Karpas-422 (cell line): ENCODE measurements around the gene FGF23. TPM values are rescaled to one million over a fixed set of nuclear protein-coding genes. Genes with fewer than 3 reads are reported as not detected.
A peak's percentile ranks its signal among the peaks of the same experiment; 100 is the strongest.

Source experiments
- DNase-seq: peaks from one replicate; pipeline ENCODE4 v3.0.0-alpha.2; 2015
- H2AFZ ChIP-seq: fragments of 200-600 bp; sonication (generic); 2 replicates; pipeline ENCODE4 v1.6.1; 2014; ENCODE audit warnings: antibody characterized with exemption, low read length, mixed read lengths
- H3K27ac ChIP-seq: fragments of 200-600 bp; sonication (generic); 2 replicates; pipeline ENCODE4 v1.5.1; 2014; ENCODE audit warnings: mild to moderate bottlenecking, low read length, moderate library complexity
- H3K27me3 ChIP-seq: fragments of 200-600 bp; sonication (generic); 2 replicates; pipeline ENCODE4 v1.6.1; 2014; ENCODE audit warnings: low read length, mixed read lengths
- H3K36me3 ChIP-seq: fragments of 200-600 bp; sonication (generic); 2 replicates; pipeline ENCODE4 v1.6.1; 2014; ENCODE audit warnings: low read length, mixed read lengths; ENCODE audit not compliant: insufficient read depth
- H3K4me1 ChIP-seq: fragments of 200-600 bp; sonication (generic); 2 replicates; pipeline ENCODE4 v1.6.1; 2014; ENCODE audit warnings: mild to moderate bottlenecking, low read length, mixed read lengths
- H3K4me2 ChIP-seq: fragments of 200-600 bp; sonication (generic); 2 replicates; pipeline ENCODE4 v1.6.1; 2014; ENCODE audit warnings: low read length, low read depth, mild to moderate bottlenecking; ENCODE audit not compliant: poor library complexity, severe bottlenecking
- H3K4me3 ChIP-seq: fragments of 200-600 bp; sonication (generic); 2 replicates; pipeline ENCODE4 v1.5.1; 2014; ENCODE audit warnings: mild to moderate bottlenecking, antibody characterized with exemption, low read length, mixed read lengths
- H3K79me2 ChIP-seq: fragments of 200-600 bp; sonication (generic); 2 replicates; pipeline ENCODE4 v1.6.1; 2014; ENCODE audit warnings: mild to moderate bottlenecking, low read length, mixed read lengths
- H3K9ac ChIP-seq: fragments of 200-600 bp; sonication (generic); 2 replicates; pipeline ENCODE4 v1.6.0; 2014; ENCODE audit warnings: low read length
- H3K9me2 ChIP-seq: fragments of 200-600 bp; sonication (generic), shearing (Covaris generic); replicated peaks from 2 replicates; pipeline ENCODE4 v1.6.0; 2014; ENCODE audit warnings: mild to moderate bottlenecking, low read length, moderate library complexity; ENCODE audit not compliant: insufficient read depth
- H3K9me3 ChIP-seq: fragments of 300-700, 200-600 bp; sonication (generic); 2 replicates; pipeline ENCODE4 v1.6.1; 2014; ENCODE audit warnings: low read length, mixed read lengths
- H4K20me1 ChIP-seq: fragments of 200-600 bp; sonication (generic); 2 replicates; pipeline ENCODE4 v1.6.1; 2014; ENCODE audit warnings: mild to moderate bottlenecking, antibody characterized with exemption, low read length, low read depth; ENCODE audit not compliant: insufficient read depth
- total RNA-seq: library from RNA; depleted of rRNA; stranded (reverse); fragments of >200 nt; shearing (Covaris generic); gene quantifications from 2 replicates; pipeline ENCODE4 v1.2.3, GENCODE V29; 2014; ENCODE audit warnings: low replicate concordance

FGF23 gene
- total RNA-seq, 1 experiment from 2014 or later: not detected

- H3K9ac ChIP-seq: no peak overlapping the region
- H3K9me2 ChIP-seq: no peaks in the 10 kb centered on the region
- no peaks in the 10 kb centered on the region for H3K9me3 ChIP-seq
- H3K4me3 ChIP-seq: no peak overlapping the region
- H3K79me2 ChIP-seq: no peaks in the 10 kb centered on the region
- peaks cover 25% of the 10 kb centered on the region; the same call in 1 of the 2 replicates for H3K36me3 ChIP-seq
- peak; percentile 64 for DNase-seq
- H2AFZ ChIP-seq: no peak overlapping the region
- peaks cover 3% of the 10 kb centered on the region; the same call in 1 of the 2 replicates for H3K4me1 ChIP-seq
- no peaks in the 10 kb centered on the region for H4K20me1 ChIP-seq
- no peak overlapping the region for H3K4me2 ChIP-seq
- no peak overlapping the region for H3K27ac ChIP-seq
- H3K27me3 ChIP-seq: no peaks in the 10 kb centered on the region
Observed at GRCh38 chr12:4353785-4354208, 25.7 kb downstream of the FGF23 start.

GRCh38 chr12:4346931-4347330, 32.6 kb downstream of the FGF23 start:
- Histone ChIP-seq H3K4me3 (no peak overlapping the region), H3K4me2 (no peak overlapping the region), H3K9ac (no peak overlapping the region), H3K27me3 (no peaks in the 10 kb centered on the region), H3K27ac (no peak overlapping the region), H3K9me3 (no peaks in the 10 kb centered on the region), H3K79me2 (no peaks in the 10 kb centered on the region), H3K36me3 (peaks cover 14% of the 10 kb centered on the region; the same call in 1 of the 2 replicates), H3K4me1 (no peaks in the 10 kb centered on the region), H4K20me1 (no peaks in the 10 kb centered on the region), H3K9me2 (no peaks in the 10 kb centered on the region), H2AFZ (no peak overlapping the region)
- no peak for DNase-seq

DNA sequence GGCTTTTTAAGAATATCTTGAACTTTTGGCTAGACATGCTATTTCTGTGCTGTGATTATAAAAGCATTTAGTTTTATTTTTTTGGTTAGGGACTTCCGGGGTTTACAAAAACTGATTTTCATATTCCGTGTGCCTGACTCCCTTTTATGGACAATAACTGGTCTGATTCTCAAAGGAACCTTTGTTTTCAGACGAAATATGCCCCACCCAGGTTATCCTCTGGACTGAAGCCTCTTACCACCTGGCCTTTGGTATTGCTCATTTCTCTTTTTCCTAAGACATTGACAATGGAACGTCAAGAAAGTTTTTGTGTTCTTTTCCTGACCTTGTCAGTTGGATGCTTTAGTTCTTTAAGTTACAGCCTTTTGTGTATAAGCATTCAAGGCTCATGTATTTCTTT, 47.7 kb downstream of the FGF23 start:
- no peak overlapping the region for H3K4me2 ChIP-seq
- DNase-seq: no peak
- H3K36me3 ChIP-seq: peaks cover 48% of the 10 kb centered on the region
- H3K9me2 ChIP-seq: no peaks in the 10 kb centered on the region
- H3K4me3 ChIP-seq: no peak overlapping the region
- H3K27ac ChIP-seq: no peak overlapping the region
- no peak overlapping the region for H2AFZ ChIP-seq
- no peak overlapping the region for H3K9ac ChIP-seq
- H4K20me1 ChIP-seq: peaks cover 15% of the 10 kb centered on the region; the same call in 1 of the 2 replicates
- H3K79me2 ChIP-seq: peaks cover 86% of the 10 kb centered on the region
- peaks cover 26% of the 10 kb centered on the region for H3K4me1 ChIP-seq
- no peaks in the 10 kb centered on the region for H3K9me3 ChIP-seq
- no peaks in the 10 kb centered on the region for H3K27me3 ChIP-seq

GRCh38 chr12:4331221-4331620, 48.3 kb downstream of the FGF23 start:
- peaks cover 26% of the 10 kb centered on the region for H3K4me1 ChIP-seq
- peaks cover 15% of the 10 kb centered on the region; the same call in 1 of the 2 replicates for H4K20me1 ChIP-seq
- no peak overlapping the region for H3K4me3 ChIP-seq
- H3K27ac ChIP-seq: peak overlapping the region; percentile 51
- H3K36me3 ChIP-seq: peaks cover 42% of the 10 kb centered on the region
- peaks cover 90% of the 10 kb centered on the region for H3K79me2 ChIP-seq
- H2AFZ ChIP-seq: no peak overlapping the region
- no peaks in the 10 kb centered on the region for H3K9me3 ChIP-seq
- H3K9me2 ChIP-seq: no peaks in the 10 kb centered on the region
- H3K9ac ChIP-seq: no peak overlapping the region
- no peaks in the 10 kb centered on the region for H3K27me3 ChIP-seq
- DNase-seq: no peak
- H3K4me2 ChIP-seq: peak overlapping the region; percentile 17

DNA sequence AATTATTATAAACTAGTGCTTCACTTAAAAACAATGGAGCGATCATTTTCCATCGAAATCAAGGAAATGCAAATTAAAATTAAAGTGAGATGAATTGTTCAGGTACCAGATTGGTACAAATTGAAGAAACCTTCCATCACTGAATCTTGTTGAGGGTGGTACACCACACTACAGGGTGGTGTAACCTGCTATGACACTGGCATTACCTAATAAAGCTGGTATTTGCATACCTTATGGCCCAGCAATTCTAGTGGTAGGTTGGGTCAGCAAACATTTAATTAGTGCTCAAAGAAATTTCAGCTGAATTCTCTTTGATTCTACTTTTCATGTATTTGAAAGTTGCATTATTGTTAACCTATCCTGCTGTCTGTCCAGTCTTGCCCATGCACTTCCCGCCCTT, 49.3 kb downstream of the FGF23 start:
- peaks cover 15% of the 10 kb centered on the region; the same call in 1 of the 2 replicates for H4K20me1 ChIP-seq
- no peak overlapping the region for H2AFZ ChIP-seq
- no peak overlapping the region for H3K4me3 ChIP-seq
- no peak overlapping the region for H3K4me2 ChIP-seq
- H3K9me3 ChIP-seq: no peaks in the 10 kb centered on the region
- H3K9me2 ChIP-seq: no peaks in the 10 kb centered on the region
- peak overlapping the region; percentile 51; the same call in 1 of the 2 replicates for H3K27ac ChIP-seq
- no peak for DNase-seq
- peaks cover 90% of the 10 kb centered on the region for H3K79me2 ChIP-seq
- peaks cover 33% of the 10 kb centered on the region; the same call in 1 of the 2 replicates for H3K36me3 ChIP-seq
- 0 out of 2 replicates have a peak overlapping the region, but pooled peaks have one; percentile 8 for H3K9ac ChIP-seq
- peaks cover 26% of the 10 kb centered on the region for H3K4me1 ChIP-seq
- no peaks in the 10 kb centered on the region for H3K27me3 ChIP-seq

DNA sequence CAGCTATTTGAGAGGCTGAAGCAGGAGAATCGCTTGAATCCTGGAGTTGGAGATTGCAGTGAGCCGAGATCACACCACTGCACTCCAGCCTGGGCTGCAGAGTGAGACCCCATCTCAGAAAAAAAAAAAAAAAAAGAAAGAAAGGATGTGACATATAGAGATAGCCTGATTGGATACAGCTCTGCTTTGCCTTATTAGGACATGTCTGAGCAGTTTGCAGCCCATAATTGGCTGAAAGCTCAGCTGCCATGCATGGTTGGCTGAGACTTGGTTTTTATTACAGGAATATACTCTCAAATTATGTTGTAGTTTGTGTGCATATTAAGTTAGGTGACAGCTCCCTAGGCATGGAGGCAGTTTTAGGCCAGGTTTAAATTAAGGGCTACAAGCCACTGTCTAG, 52.2 kb downstream of the FGF23 start:
- H3K4me2 ChIP-seq: no peak overlapping the region
- H3K27ac ChIP-seq: no peak overlapping the region
- no peaks in the 10 kb centered on the region for H3K27me3 ChIP-seq
- H3K36me3 ChIP-seq: peaks cover 22% of the 10 kb centered on the region; the same call in 1 of the 2 replicates
- no peaks in the 10 kb centered on the region for H3K9me2 ChIP-seq
- DNase-seq: no peak
- H3K9ac ChIP-seq: no peak overlapping the region
- peaks cover 97% of the 10 kb centered on the region for H3K79me2 ChIP-seq
- H3K4me3 ChIP-seq: no peak overlapping the region
- no peak overlapping the region for H2AFZ ChIP-seq
- H3K9me3 ChIP-seq: no peaks in the 10 kb centered on the region
- peaks cover 15% of the 10 kb centered on the region; the same call in 1 of the 2 replicates for H4K20me1 ChIP-seq
- peaks cover 43% of the 10 kb centered on the region for H3K4me1 ChIP-seq

- Histone ChIP-seq H3K4me1 (peaks cover 39% of the 10 kb centered on the region), H2AFZ (no peak overlapping the region), H3K36me3 (peaks cover 11% of the 10 kb centered on the region; the same call in 1 of the 2 replicates), H3K4me2 (no peak overlapping the region), H4K20me1 (peaks cover 15% of the 10 kb centered on the region; the same call in 1 of the 2 replicates), H3K27ac (no peak overlapping the region), H3K9me3 (no peaks in the 10 kb centered on the region), H3K79me2 (peaks cover 95% of the 10 kb centered on the region), H3K27me3 (no peaks in the 10 kb centered on the region), H3K9me2 (no peaks in the 10 kb centered on the region), H3K4me3 (no peak overlapping the region), H3K9ac (no peak overlapping the region)
- DNase-seq: no peak
Observed at GRCh38 chr12:4325966-4326365, 53.5 kb downstream of the FGF23 start.

GRCh38 chr12:4324366-4324765, 55.1 kb downstream of the FGF23 start:
- DNase-seq: no peak
- no peak overlapping the region for H3K9ac ChIP-seq
- H3K79me2 ChIP-seq: peaks cover 79% of the 10 kb centered on the region
- H3K9me3 ChIP-seq: no peaks in the 10 kb centered on the region
- no peaks in the 10 kb centered on the region for H3K9me2 ChIP-seq
- H4K20me1 ChIP-seq: no peaks in the 10 kb centered on the region
- peaks cover 28% of the 10 kb centered on the region for H3K4me1 ChIP-seq
- peaks cover 8% of the 10 kb centered on the region; the same call in 1 of the 2 replicates for H3K36me3 ChIP-seq
- H3K27me3 ChIP-seq: no peaks in the 10 kb centered on the region
- no peak overlapping the region for H3K27ac ChIP-seq
- H2AFZ ChIP-seq: no peak overlapping the region
- no peak overlapping the region for H3K4me3 ChIP-seq
- H3K4me2 ChIP-seq: no peak overlapping the region
